WTC11 (cell line): ENCODE results near the gene PCBP3. TPM values are rescaled to one million over a fixed set of nuclear protein-coding genes. Genes with fewer than 3 reads are reported as not detected.

Experiments used
- ATAC-seq: fragments of 200-7000 bp; cut with Tn5 transposase; 2 replicates; pipeline ENCODE4 v1.10.0; 2021; ENCODE audit warnings: mild to moderate bottlenecking, moderate library complexity
- CTCF ChIA-PET: fragments of 300-600 bp; sonication (Branson Sonifier 250); formaldehyde crosslinking; loops from one replicate; lab custom pipeline; 2021; ENCODE audit warnings: antibody characterized with exemption; lab: Charles Lee
- POLR2A ChIA-PET: fragments of 350-600 bp; sonication (Branson Sonifier 250); formaldehyde crosslinking; loops from one replicate; lab custom pipeline; 2021; ENCODE audit warnings: antibody characterized with exemption; lab: Charles Lee
- DNase-seq: peaks from one replicate; pipeline ENCODE4 v3.0.0; 2021; ENCODE audit warnings: low spot score
- H3K27ac Mint-ChIP-seq: 2 replicates; pipeline ENCODE4 v1.8.0; 2021; ENCODE audit warnings: mixed read lengths
- H3K27me3 Mint-ChIP-seq: 2 replicates; pipeline ENCODE4 v1.8.0; 2021; ENCODE audit warnings: low read depth, mild to moderate bottlenecking, moderate library complexity, mixed read lengths
- H3K36me3 Mint-ChIP-seq: 2 replicates; pipeline ENCODE4 v1.8.0; 2021; ENCODE audit warnings: mixed read lengths
- H3K4me1 Mint-ChIP-seq: 2 replicates; pipeline ENCODE4 v1.8.0; 2022; ENCODE audit warnings: mixed read lengths
- H3K4me3 Mint-ChIP-seq: 2 replicates; pipeline ENCODE4 v1.8.0; 2021; ENCODE audit warnings: mild to moderate bottlenecking, moderate library complexity, mixed read lengths
- H3K9me3 Mint-ChIP-seq: 2 replicates; pipeline ENCODE4 v1.8.0; 2021; ENCODE audit warnings: mixed read lengths
- CREB1 ChIP-seq: sonication (generic); formaldehyde crosslinking; IDR thresholded peaks from 2 replicates; pipeline ENCODE4 v1.8.0; 2023; ENCODE audit warnings: mild to moderate bottlenecking, missing genetic modification reagents
- CREM ChIP-seq: sonication (generic); formaldehyde crosslinking; IDR thresholded peaks from 2 replicates; pipeline ENCODE4 v1.8.1; 2022; ENCODE audit warnings: mild to moderate bottlenecking, missing genetic modification reagents, moderate library complexity
- ESRRA ChIP-seq: sonication (generic); formaldehyde crosslinking; IDR thresholded peaks from 2 replicates; pipeline ENCODE4 v1.8.1; 2022; ENCODE audit warnings: mild to moderate bottlenecking, missing genetic modification reagents, borderline replicate concordance
- FOXJ3 ChIP-seq: sonication (generic); formaldehyde crosslinking; IDR thresholded peaks from 2 replicates; pipeline ENCODE4 v1.9.0; 2021; ENCODE audit warnings: missing genetic modification reagents, mild to moderate bottlenecking, borderline replicate concordance
- GABPB1 ChIP-seq: sonication (generic); formaldehyde crosslinking; IDR thresholded peaks from 2 replicates; pipeline ENCODE4 v1.8.1; 2023; ENCODE audit warnings: mild to moderate bottlenecking, missing genetic modification reagents
- GTF2I ChIP-seq: fragments of 250-450 bp; sonication (Bioruptor Pico); conservative IDR thresholded peaks from 2 replicates; pipeline ENCODE4 v1.4.0; 2021; ENCODE audit warnings: mild to moderate bottlenecking
- IRF2 ChIP-seq: sonication (generic); formaldehyde crosslinking; IDR thresholded peaks from 2 replicates; pipeline ENCODE4 v1.8.0; 2022; ENCODE audit warnings: low read depth, missing genetic modification reagents, borderline replicate concordance
- MYBL2 ChIP-seq: sonication (generic); formaldehyde crosslinking; IDR thresholded peaks from 2 replicates; pipeline ENCODE4 v1.8.1; 2023; ENCODE audit warnings: mild to moderate bottlenecking, moderate library complexity, missing genetic modification reagents
- NFE2L1 ChIP-seq: sonication (generic); formaldehyde crosslinking; IDR thresholded peaks from 2 replicates; pipeline ENCODE4 v1.8.1; 2023; ENCODE audit warnings: missing genetic modification reagents
- NFYB ChIP-seq: sonication (generic); formaldehyde crosslinking; conservative IDR thresholded peaks from 2 replicates; pipeline ENCODE4 v1.8.0; 2022; ENCODE audit warnings: low read depth, missing genetic modification reagents
- NR2C2 ChIP-seq: sonication (generic); formaldehyde crosslinking; IDR thresholded peaks from 2 replicates; pipeline ENCODE4 v1.8.0; 2022; ENCODE audit warnings: mild to moderate bottlenecking, missing genetic modification reagents
- OVOL2 ChIP-seq: fragments of 250-450 bp; sonication (Bioruptor Pico); IDR thresholded peaks from 2 replicates; pipeline ENCODE4 v1.9.0; 2021; ENCODE audit warnings: mild to moderate bottlenecking, borderline replicate concordance
- SMAD3 ChIP-seq: sonication (generic); formaldehyde crosslinking; IDR thresholded peaks from 2 replicates; pipeline ENCODE4 v1.8.0; 2022; ENCODE audit warnings: missing genetic modification reagents, mild to moderate bottlenecking, borderline replicate concordance
- TEAD1 ChIP-seq: sonication (generic); formaldehyde crosslinking; IDR thresholded peaks from 2 replicates; pipeline ENCODE4 v1.8.0; 2022; ENCODE audit warnings: mild to moderate bottlenecking, missing genetic modification reagents
- TEAD4 ChIP-seq: sonication (generic); formaldehyde crosslinking; IDR thresholded peaks from 2 replicates; pipeline ENCODE4 v1.8.0; 2022; ENCODE audit warnings: mild to moderate bottlenecking, missing genetic modification reagents
- TP53 ChIP-seq: sonication (generic); formaldehyde crosslinking; IDR thresholded peaks from 2 replicates; pipeline ENCODE4 v1.8.1; 2023; ENCODE audit warnings: mild to moderate bottlenecking, missing genetic modification reagents
- ZNF138 ChIP-seq: sonication (generic); formaldehyde crosslinking; conservative IDR thresholded peaks from 2 replicates; pipeline ENCODE4 v1.8.1; 2022; ENCODE audit warnings: mild to moderate bottlenecking, moderate library complexity, missing genetic modification reagents
- ZNF416 ChIP-seq: fragments of 250-450 bp; sonication (Bioruptor Pico); IDR thresholded peaks from 2 replicates; pipeline ENCODE4 v1.9.0; 2021; ENCODE audit warnings: mild to moderate bottlenecking, inconsistent platforms
- ZNF671 ChIP-seq: fragments of 250-450 bp; sonication (Bioruptor Pico); IDR thresholded peaks from 2 replicates; pipeline ENCODE4 v1.8.0; 2021; ENCODE audit warnings: mild to moderate bottlenecking
- total RNA-seq: library from RNA; stranded (reverse); gene quantifications from 3 replicates; pipeline ENCODE4 v1.2.3, GENCODE V29; 2021
- TF ChIP-seq, protein P1 (sequence below): sonication (generic); formaldehyde crosslinking; IDR thresholded peaks from 2 replicates; pipeline ENCODE4 v1.8.1; 2022; ENCODE audit warnings: low read depth, mild to moderate bottlenecking, moderate library complexity, missing genetic modification reagents, borderline replicate concordance
- TF ChIP-seq, protein P2 (sequence below): sonication (generic); formaldehyde crosslinking; IDR thresholded peaks from 2 replicates; pipeline ENCODE4 v1.8.1; 2023; ENCODE audit warnings: mild to moderate bottlenecking, missing genetic modification reagents, moderate library complexity
- TF ChIP-seq, protein P3 (sequence below): sonication (generic); formaldehyde crosslinking; IDR thresholded peaks from 2 replicates; pipeline ENCODE4 v1.8.0; 2023; ENCODE audit warnings: missing genetic modification reagents, mild to moderate bottlenecking, borderline replicate concordance
- TF ChIP-seq, protein P4 (sequence below): fragments of 250-450 bp; sonication (Bioruptor Pico); IDR thresholded peaks from 2 replicates; pipeline ENCODE4 v2.1.2; 2022; ENCODE audit warnings: mild to moderate bottlenecking, moderate library complexity
- TF ChIP-seq, protein P5 (sequence below): sonication (generic); formaldehyde crosslinking; IDR thresholded peaks from 2 replicates; pipeline ENCODE4 v1.8.0; 2022; ENCODE audit warnings: mild to moderate bottlenecking, missing genetic modification reagents
- TF ChIP-seq, protein P6 (sequence below): sonication (generic); formaldehyde crosslinking; IDR thresholded peaks from 2 replicates; pipeline ENCODE4 v1.8.1; 2022; ENCODE audit warnings: low read depth, missing genetic modification reagents, borderline replicate concordance

PCBP3 gene
- total RNA-seq, 1 experiment from 2014 or later: 8.5 TPM

DNA sequence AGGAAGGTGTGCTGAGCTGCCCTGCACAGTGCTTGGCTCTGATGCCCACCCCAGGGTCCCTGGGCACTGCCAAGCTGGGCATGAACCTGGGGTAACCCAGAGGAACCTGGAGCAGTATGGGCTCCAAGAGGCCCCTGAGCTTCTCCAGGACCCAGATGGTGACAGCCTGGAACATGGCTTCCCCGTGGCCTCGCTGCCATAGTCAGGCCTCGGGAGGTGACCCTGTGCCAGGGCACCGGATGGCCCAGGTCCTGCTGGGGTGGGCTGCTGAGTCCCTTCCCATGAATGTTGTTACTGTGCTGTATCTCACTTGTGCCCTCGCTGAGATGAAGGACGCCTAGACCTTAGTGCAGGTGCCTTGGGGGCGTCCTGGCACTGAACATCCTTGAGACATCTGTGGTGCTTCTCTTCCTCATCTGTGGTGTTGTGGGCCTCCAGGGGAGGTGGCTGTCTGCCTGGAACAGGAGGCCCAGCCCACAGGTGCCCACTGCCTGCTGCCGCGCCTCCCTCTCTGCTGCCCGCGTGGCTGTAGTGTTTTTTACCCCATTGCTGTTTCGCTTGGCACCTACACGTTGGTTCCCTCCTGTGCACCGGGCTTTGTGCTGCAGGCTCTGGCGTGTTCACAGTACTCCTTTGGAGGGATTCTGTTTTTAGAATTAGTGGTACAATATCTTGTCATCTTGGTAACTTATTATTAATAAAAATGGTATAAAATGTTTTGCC lies 160.3 kb downstream of the PCBP3 start:
- TF ChIP-seq ZNF416 (CRISPR knock-in tag) (no peak), FOXJ3 (CRISPR knock-in tag) (no peak), MYBL2 (CRISPR knock-in tag) (no peak), NR2C2 (CRISPR knock-in tag) (no peak), TEAD1 (no peak), CREM (CRISPR knock-in tag) (no peak)
- Mint-ChIP-seq H3K4me1 (no peaks in the 10 kb centered on the region), H3K36me3 (no peaks in the 10 kb centered on the region), H3K9me3 (peaks cover 12% of the 10 kb centered on the region), H3K27me3 (no peaks in the 10 kb centered on the region), H3K27ac (no peak overlapping the region), H3K4me3 (no peak overlapping the region)
- POLR2A ChIA-PET: no interaction called here
- CTCF ChIA-PET: no interaction called here
- no peak for ATAC-seq
- no peak for DNase-seq

DNA sequence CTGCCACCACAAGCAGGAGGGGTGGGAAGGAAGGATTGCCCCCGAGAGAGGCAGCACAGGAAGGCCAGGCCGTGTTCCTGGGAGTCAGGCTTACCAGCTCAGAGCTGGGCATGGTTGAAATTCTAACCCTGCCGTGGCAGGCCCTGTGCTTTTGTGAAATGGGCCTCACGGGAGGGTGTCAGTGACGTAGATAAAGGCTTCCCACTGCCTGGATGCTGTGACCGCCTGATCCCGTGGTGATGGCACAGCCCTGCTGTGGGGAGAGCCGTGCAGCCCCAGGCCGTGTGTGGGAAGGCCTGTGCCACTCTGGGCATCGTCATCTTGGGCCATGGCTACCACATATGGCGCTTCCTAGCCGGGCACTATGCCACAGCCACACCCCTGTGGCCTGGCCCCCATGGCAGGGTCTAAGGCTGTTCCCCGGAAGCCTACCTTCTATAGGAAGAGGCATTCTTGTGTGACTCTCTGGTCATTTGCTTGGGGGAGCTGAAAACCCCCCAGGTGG lies 161.3 kb downstream of the PCBP3 start:
- ATAC-seq: no peak
- peaks cover 12% of the 10 kb centered on the region for H3K9me3 Mint-ChIP-seq
- no peak for DNase-seq
- H3K27ac Mint-ChIP-seq: no peak overlapping the region
- H3K4me3 Mint-ChIP-seq: no peak overlapping the region
- ChIA-PET CTCF (no interaction called here), POLR2A (no interaction called here)
- H3K36me3 Mint-ChIP-seq: no peaks in the 10 kb centered on the region
- H3K27me3 Mint-ChIP-seq: no peaks in the 10 kb centered on the region; the same call in 1 of the 2 replicates
- H3K4me1 Mint-ChIP-seq: no peaks in the 10 kb centered on the region
- TF ChIP-seq NFE2L1 (CRISPR knock-in tag) (no peak), CREB1 (no peak), ZNF138 (CRISPR knock-in tag) (no peak), GTF2I (CRISPR knock-in tag) (no peak), NFYB (CRISPR knock-in tag) (no peak), TP53 (no peak), IRF2 (CRISPR knock-in tag) (no peak), GABPB1 (no peak), SMAD3 (CRISPR knock-in tag) (no peak), ZNF671 (CRISPR knock-in tag) (no peak), ESRRA (CRISPR knock-in tag) (no peak), OVOL2 (CRISPR knock-in tag) (no peak), TEAD4 (CRISPR knock-in tag) (no peak)
- TF ChIP-seq, protein P1, sequence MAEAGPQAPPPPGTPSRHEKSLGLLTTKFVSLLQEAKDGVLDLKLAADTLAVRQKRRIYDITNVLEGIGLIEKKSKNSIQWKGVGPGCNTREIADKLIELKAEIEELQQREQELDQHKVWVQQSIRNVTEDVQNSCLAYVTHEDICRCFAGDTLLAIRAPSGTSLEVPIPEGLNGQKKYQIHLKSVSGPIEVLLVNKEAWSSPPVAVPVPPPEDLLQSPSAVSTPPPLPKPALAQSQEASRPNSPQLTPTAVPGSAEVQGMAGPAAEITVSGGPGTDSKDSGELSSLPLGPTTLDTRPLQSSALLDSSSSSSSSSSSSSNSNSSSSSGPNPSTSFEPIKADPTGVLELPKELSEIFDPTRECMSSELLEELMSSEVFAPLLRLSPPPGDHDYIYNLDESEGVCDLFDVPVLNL (CRISPR knock-in tag): no peak
- TF ChIP-seq, protein P2, sequence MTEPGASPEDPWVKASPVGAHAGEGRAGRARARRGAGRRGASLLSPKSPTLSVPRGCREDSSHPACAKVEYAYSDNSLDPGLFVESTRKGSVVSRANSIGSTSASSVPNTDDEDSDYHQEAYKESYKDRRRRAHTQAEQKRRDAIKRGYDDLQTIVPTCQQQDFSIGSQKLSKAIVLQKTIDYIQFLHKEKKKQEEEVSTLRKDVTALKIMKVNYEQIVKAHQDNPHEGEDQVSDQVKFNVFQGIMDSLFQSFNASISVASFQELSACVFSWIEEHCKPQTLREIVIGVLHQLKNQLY (CRISPR knock-in tag): no peak
- TF ChIP-seq, protein P3, sequence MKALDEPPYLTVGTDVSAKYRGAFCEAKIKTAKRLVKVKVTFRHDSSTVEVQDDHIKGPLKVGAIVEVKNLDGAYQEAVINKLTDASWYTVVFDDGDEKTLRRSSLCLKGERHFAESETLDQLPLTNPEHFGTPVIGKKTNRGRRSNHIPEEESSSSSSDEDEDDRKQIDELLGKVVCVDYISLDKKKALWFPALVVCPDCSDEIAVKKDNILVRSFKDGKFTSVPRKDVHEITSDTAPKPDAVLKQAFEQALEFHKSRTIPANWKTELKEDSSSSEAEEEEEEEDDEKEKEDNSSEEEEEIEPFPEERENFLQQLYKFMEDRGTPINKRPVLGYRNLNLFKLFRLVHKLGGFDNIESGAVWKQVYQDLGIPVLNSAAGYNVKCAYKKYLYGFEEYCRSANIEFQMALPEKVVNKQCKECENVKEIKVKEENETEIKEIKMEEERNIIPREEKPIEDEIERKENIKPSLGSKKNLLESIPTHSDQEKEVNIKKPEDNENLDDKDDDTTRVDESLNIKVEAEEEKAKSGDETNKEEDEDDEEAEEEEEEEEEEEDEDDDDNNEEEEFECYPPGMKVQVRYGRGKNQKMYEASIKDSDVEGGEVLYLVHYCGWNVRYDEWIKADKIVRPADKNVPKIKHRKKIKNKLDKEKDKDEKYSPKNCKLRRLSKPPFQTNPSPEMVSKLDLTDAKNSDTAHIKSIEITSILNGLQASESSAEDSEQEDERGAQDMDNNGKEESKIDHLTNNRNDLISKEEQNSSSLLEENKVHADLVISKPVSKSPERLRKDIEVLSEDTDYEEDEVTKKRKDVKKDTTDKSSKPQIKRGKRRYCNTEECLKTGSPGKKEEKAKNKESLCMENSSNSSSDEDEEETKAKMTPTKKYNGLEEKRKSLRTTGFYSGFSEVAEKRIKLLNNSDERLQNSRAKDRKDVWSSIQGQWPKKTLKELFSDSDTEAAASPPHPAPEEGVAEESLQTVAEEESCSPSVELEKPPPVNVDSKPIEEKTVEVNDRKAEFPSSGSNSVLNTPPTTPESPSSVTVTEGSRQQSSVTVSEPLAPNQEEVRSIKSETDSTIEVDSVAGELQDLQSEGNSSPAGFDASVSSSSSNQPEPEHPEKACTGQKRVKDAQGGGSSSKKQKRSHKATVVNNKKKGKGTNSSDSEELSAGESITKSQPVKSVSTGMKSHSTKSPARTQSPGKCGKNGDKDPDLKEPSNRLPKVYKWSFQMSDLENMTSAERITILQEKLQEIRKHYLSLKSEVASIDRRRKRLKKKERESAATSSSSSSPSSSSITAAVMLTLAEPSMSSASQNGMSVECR: no peak
- TF ChIP-seq, protein P4, sequence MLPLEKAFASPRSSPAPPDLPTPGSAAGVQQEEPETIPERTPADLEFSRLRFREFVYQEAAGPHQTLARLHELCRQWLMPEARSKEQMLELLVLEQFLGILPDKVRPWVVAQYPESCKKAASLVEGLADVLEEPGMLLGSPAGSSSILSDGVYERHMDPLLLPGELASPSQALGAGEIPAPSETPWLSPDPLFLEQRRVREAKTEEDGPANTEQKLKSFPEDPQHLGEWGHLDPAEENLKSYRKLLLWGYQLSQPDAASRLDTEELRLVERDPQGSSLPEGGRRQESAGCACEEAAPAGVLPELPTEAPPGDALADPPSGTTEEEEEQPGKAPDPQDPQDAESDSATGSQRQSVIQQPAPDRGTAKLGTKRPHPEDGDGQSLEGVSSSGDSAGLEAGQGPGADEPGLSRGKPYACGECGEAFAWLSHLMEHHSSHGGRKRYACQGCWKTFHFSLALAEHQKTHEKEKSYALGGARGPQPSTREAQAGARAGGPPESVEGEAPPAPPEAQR (CRISPR knock-in tag): no peak
- TF ChIP-seq, protein P5, sequence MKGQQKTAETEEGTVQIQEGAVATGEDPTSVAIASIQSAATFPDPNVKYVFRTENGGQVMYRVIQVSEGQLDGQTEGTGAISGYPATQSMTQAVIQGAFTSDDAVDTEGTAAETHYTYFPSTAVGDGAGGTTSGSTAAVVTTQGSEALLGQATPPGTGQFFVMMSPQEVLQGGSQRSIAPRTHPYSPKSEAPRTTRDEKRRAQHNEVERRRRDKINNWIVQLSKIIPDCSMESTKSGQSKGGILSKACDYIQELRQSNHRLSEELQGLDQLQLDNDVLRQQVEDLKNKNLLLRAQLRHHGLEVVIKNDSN: no peak
- TF ChIP-seq, protein P6, sequence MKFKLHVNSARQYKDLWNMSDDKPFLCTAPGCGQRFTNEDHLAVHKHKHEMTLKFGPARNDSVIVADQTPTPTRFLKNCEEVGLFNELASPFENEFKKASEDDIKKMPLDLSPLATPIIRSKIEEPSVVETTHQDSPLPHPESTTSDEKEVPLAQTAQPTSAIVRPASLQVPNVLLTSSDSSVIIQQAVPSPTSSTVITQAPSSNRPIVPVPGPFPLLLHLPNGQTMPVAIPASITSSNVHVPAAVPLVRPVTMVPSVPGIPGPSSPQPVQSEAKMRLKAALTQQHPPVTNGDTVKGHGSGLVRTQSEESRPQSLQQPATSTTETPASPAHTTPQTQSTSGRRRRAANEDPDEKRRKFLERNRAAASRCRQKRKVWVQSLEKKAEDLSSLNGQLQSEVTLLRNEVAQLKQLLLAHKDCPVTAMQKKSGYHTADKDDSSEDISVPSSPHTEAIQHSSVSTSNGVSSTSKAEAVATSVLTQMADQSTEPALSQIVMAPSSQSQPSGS (CRISPR knock-in tag): no peak
